Tibial artery (tissue), 4 donors: ENCODE measurements around the gene SDK1.

Experiments
- DNase-seq, 2 donors: peaks; one replicate each; pipeline ENCODE4 v3.0.0-alpha.2; 2019
- H3K27ac ChIP-seq, 2 donors: fragments of 200-600 bp; sonication (generic) in 1 of 2; 1 replicate in 1 of 2; 2 replicates in 1 of 2; pipeline ENCODE4 v1.5.1; 2018 to 2019; ENCODE audit warnings: mild to moderate bottlenecking in 1 of 2
- H3K27me3 ChIP-seq, 2 donors: fragments of 200-600 bp; sonication (generic) in 1 of 2; one replicate each; pipeline versions ENCODE4 v1.5.1 to v1.6.0; 2016 to 2019
- H3K36me3 ChIP-seq, 3 donors: fragments of 200-600 bp; sonication (generic) in 2 of 3; one replicate each; pipeline ENCODE4 v1.5.1; 2016 to 2019; ENCODE audit warnings: mild to moderate bottlenecking in 2 of 3
- H3K4me1 ChIP-seq, 4 donors: fragments of 200-600 bp; sonication (generic) in 2 of 4; 1 replicate in 3 of 4; 2 replicates in 1 of 4; pipeline ENCODE4 v1.5.1; 2016 to 2019
- H3K4me3 ChIP-seq, 2 donors: fragments of 200-600 bp; sonication (generic) in 1 of 2; 1 replicate in 1 of 2; 2 replicates in 1 of 2; pipeline ENCODE4 v1.5.1; 2018 to 2019; ENCODE audit warnings: mild to moderate bottlenecking in 2 of 2
- H3K9me3 ChIP-seq, 3 donors: fragments of 200-600 bp; sonication (generic) in 1 of 3; one replicate each; pipeline ENCODE4 v1.5.1; 2016 to 2019
- intact Hi-C: fragments of 100-400 bp; cut with DNase I; formaldehyde crosslinking; loops from one replicate; pipeline ENCODE4 v1.15.0; 2023; ENCODE audit warnings: low total_unique reads
- TF ChIP-seq, protein P1 (sequence below), 2 experiments: fragments of 200-600 bp in 1 of 2; fragments of 450-650 bp in 1 of 2; IDR thresholded peaks; one replicate each; pipeline ENCODE4 v1.5.1; 2017 to 2019; ENCODE audit warnings: antibody characterized with exemption in 2 of 2, mild to moderate bottlenecking in 1 of 2, moderate library complexity in 1 of 2

Gene SDK1

DNA sequence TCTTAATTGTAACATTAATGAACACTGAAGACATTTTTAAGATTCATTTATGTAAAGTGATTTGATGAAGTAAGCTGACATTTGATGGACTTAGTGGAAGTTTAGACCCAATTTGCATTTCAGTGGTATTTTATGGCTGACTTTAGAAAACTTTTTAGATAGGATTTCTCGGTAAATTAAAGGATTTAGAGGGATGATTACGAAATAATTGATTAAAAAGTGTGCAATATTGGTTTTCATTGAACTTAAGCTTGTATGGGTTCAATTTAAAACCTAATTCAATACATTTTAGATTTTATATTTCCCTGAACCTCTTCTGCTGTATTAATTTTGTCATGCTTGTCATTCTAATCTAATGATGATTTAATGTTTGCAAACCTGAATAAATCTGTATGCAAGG is 135.1 kb downstream of the SDK1 start:
- intact Hi-C loops = no loop called here
- H3K27ac ChIP-seq = no peak overlapping the region
- TF ChIP-seq, protein P1, sequence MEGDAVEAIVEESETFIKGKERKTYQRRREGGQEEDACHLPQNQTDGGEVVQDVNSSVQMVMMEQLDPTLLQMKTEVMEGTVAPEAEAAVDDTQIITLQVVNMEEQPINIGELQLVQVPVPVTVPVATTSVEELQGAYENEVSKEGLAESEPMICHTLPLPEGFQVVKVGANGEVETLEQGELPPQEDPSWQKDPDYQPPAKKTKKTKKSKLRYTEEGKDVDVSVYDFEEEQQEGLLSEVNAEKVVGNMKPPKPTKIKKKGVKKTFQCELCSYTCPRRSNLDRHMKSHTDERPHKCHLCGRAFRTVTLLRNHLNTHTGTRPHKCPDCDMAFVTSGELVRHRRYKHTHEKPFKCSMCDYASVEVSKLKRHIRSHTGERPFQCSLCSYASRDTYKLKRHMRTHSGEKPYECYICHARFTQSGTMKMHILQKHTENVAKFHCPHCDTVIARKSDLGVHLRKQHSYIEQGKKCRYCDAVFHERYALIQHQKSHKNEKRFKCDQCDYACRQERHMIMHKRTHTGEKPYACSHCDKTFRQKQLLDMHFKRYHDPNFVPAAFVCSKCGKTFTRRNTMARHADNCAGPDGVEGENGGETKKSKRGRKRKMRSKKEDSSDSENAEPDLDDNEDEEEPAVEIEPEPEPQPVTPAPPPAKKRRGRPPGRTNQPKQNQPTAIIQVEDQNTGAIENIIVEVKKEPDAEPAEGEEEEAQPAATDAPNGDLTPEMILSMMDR (IDR thresholded peaks at IDR 0.05) = no peak
- DNase-seq = no peak
- H3K36me3 ChIP-seq = no peaks in the 10 kb centered on the region
- no peaks in the 10 kb centered on the region for H3K9me3 ChIP-seq
- H3K27me3 ChIP-seq = no peaks in the 10 kb centered on the region
- H3K4me1 ChIP-seq = peaks cover 0 to 13% (median 0%) of the 10 kb centered on the region in 4 donors
- H3K4me3 ChIP-seq = no peak overlapping the region

DNA sequence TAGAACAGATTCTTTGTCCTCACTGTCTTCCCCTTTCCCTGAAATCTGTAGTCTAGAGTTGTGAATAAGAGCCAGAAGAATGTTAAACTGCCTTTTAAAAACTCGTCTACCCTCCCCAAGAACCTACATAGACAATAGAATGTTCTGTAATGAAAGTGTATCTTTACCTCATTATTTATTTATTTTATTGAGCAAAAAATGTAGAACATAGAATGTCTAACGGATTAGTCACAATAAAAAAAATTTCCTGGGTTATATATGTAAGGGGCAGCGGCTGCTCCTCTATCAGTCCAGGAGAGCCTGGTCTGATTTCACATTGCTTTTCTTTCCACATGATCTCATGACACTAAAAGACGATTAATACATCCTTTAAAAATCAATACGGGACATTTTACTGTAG is 135.7 kb downstream of the SDK1 start:
- H3K36me3 ChIP-seq = no peaks in the 10 kb centered on the region
- intact Hi-C loops = no loop called here
- H3K4me1 ChIP-seq = peaks cover 0 to 13% (median 0%) of the 10 kb centered on the region in 4 donors
- no peak overlapping the region for H3K27ac ChIP-seq
- H3K9me3 ChIP-seq = no peaks in the 10 kb centered on the region
- no peak overlapping the region for H3K4me3 ChIP-seq
- TF ChIP-seq, protein P1 (IDR thresholded peaks at IDR 0.05) = no peak
- no peak for DNase-seq
- no peaks in the 10 kb centered on the region for H3K27me3 ChIP-seq

DNA sequence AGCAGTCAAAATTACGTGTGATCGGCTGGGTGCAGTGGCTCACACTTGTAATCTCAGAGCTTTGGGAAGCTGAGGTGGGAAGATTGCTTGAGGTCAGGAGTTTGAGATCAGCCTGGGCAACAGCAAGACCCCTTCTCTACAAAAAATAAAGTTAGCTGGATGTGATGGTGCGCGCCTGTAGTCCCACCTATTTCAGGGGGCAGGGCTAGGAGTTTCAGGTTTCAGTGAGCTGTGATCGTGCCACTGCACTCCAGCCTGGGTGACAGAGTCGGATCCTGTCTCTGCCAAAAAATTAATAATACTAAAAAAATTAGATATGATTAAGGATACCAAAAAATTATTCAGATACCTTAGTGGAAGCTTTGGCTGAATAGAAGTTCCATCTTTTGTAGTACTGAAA is 136.4 kb downstream of the SDK1 start:
- Histone ChIP-seq H3K36me3 (no peaks in the 10 kb centered on the region), H3K4me3 (no peak overlapping the region), H3K27ac (no peak overlapping the region), H3K9me3 (no peaks in the 10 kb centered on the region), H3K4me1 (peaks cover 0 to 13% (median 0%) of the 10 kb centered on the region in 4 donors), H3K27me3 (no peaks in the 10 kb centered on the region)
- intact Hi-C loops = no loop called here
- no peak for DNase-seq
- TF ChIP-seq, protein P1 (IDR thresholded peaks at IDR 0.05) = no peak

DNA sequence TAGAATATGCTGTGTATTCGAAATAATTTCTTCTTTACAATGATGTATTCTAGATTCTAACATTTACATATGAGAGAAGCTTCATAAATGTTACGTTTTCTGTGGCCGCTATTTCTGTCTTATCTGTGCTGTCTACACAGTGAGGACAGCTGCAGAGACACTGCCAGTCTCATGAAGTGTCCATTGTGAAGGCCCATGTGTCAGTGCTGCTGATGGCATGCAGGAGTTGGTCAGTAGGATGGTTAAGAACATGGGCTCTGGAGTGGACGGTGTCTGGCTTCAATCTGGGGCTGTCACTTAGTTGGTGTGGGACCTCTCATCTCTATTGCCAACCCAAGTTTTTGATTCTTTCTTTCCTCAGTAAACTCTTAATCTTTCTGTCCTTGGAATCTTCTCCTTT is 137.3 kb downstream of the SDK1 start:
- no peak overlapping the region for H3K27ac ChIP-seq
- no peaks in the 10 kb centered on the region for H3K27me3 ChIP-seq
- peaks cover 0 to 13% (median 0%) of the 10 kb centered on the region in 4 donors for H3K4me1 ChIP-seq
- intact Hi-C loops = no loop called here
- H3K4me3 ChIP-seq = no peak overlapping the region
- DNase-seq = no peak
- H3K9me3 ChIP-seq = no peaks in the 10 kb centered on the region
- TF ChIP-seq, protein P1 (IDR thresholded peaks at IDR 0.05) = no peak
- no peaks in the 10 kb centered on the region for H3K36me3 ChIP-seq

DNA sequence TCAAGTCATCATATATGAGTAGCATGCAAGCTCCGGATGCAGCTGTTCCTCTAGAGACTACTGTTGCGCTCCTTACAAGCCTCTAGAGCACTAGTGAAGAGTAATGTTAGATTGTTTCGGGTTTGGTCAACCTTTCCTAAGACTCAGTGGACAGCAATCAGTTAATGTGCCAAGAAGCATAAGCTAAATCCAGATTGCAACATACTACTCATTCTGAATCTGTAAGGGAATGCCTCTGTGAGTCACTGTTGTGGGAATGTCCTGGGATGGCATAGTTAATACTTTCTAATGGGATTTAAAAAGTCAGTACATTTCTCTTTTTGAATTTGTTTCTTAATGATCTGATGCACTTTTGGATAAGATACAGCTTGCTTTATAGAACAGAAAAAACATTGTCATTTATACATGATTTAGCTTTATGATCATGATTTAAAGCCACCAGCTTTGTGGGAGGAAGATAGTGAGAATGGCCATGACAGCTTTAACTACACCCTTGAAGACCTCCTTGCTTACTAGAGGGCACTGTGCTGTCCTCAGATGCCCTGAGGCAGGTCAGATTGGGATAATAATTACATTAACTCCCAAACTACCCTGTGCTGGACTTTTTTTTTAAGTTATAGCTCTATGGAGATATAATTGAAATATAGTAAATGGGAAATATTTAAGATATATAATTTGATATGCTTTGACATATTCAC is 138.4 kb downstream of the SDK1 start:
- Histone ChIP-seq H3K36me3 (no peaks in the 10 kb centered on the region), H3K27me3 (no peaks in the 10 kb centered on the region), H3K4me1 (peaks cover 0 to 13% (median 0%) of the 10 kb centered on the region in 4 donors), H3K9me3 (no peaks in the 10 kb centered on the region), H3K27ac (no peak overlapping the region), H3K4me3 (no peak overlapping the region)
- TF ChIP-seq, protein P1 (IDR thresholded peaks at IDR 0.05) = no peak
- DNase-seq = no peak
- intact Hi-C loops = no loop called here
